Activated CD4-positive, alpha-beta memory T cell treated with anti-CD3 and anti-CD28 coated beads, Interleukin-2, amount 10 ng/mL, durations not matched to agents 7 days and 5 days (primary cell): ENCODE results near the gene TAS2R39. TPM values are rescaled to one million over a fixed set of nuclear protein-coding genes. Genes with fewer than 3 reads are reported as not detected.
"Not testable (repeated sequence)": the region's sequence is repeated elsewhere in the genome, so short reads cannot be mapped to it uniquely, and the experiment has no call there.

Experiments
- CTCF ChIA-PET: fragments of 350-600 bp; sonication (Branson Sonifier 250); formaldehyde crosslinking; loops from one replicate; lab custom pipeline; 2021; ENCODE audit warnings: antibody characterized with exemption, inconsistent platforms; lab: Charles Lee
- POLR2A ChIA-PET: fragments of 350-600 bp; sonication (Branson Sonifier 250); formaldehyde crosslinking; loops from one replicate; lab custom pipeline; 2021; ENCODE audit warnings: antibody characterized with exemption; lab: Charles Lee
- DNase-seq: peaks from one replicate; pipeline ENCODE4 v3.0.0-alpha.2; 2020
- H3K27ac Mint-ChIP-seq: one replicate; pipeline ENCODE4 v1.8.0; 2021; ENCODE audit warnings: mild to moderate bottlenecking, mixed read lengths
- H3K27me3 Mint-ChIP-seq: one replicate; pipeline ENCODE4 v1.8.0; 2021; ENCODE audit warnings: mixed read lengths
- H3K36me3 Mint-ChIP-seq: one replicate; pipeline ENCODE4 v1.8.0; 2021; ENCODE audit warnings: low read depth, mixed read lengths
- H3K4me1 Mint-ChIP-seq: one replicate; pipeline ENCODE4 v1.8.0; 2021; ENCODE audit warnings: mixed read lengths
- H3K4me3 Mint-ChIP-seq: one replicate; pipeline ENCODE4 v1.8.0; 2021; ENCODE audit warnings: mild to moderate bottlenecking, mixed read lengths
- H3K9me3 Mint-ChIP-seq: one replicate; pipeline ENCODE4 v1.8.0; 2021; ENCODE audit warnings: mixed read lengths
- total RNA-seq, 2 experiments: library from RNA; stranded (reverse); gene quantifications; one replicate each; pipeline ENCODE4 v1.2.3, GENCODE V29; 2021

TAS2R39 gene
- total RNA-seq: not detected

DNA sequence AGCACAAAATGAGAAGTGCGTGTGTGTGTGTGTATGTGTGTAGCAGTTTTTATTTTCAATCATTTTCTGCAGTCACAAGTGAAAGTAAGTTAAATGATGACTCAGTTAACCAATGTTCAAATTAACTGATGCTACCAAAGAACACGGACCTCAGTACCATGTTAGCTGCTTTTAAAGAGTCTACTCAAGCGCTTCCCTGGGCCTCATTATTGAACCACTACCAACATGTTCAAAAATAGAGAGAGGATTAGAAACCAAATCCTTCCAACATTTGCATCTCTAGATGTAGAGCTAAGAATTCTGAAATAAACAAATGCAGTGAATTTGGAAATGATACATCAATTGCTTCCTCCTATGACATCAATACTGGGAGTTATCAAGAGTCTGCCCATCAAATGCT lies at the start of gene TAS2R39:
Gene TAS2R39 (plus strand): TSS at position 396 of the 400 bp plus-strand sequence. CDS start 0 bp downstream, at position 396.
- CTCF ChIA-PET: no interaction called here
- H3K27ac Mint-ChIP-seq: no peak within 1 kb of the TSS
- peaks cover 15% of the 10 kb centered on the region for H3K27me3 Mint-ChIP-seq
- H3K36me3 Mint-ChIP-seq: no peaks in the 10 kb centered on the region
- no peak for DNase-seq
- no peaks in the 10 kb centered on the region for H3K4me1 Mint-ChIP-seq
- POLR2A ChIA-PET: no interaction called here
- H3K9me3 Mint-ChIP-seq: peaks cover 5% of the 10 kb centered on the region
- H3K4me3 Mint-ChIP-seq: no peak within 1 kb of the TSS

GRCh38 chr7:143147070-143147469 lies 36.1 kb upstream of the TAS2R39 start:
- H3K4me1 Mint-ChIP-seq: no peaks in the 10 kb centered on the region
- ChIA-PET CTCF (no interaction called here), POLR2A (no interaction called here)
- no peaks in the 10 kb centered on the region for H3K9me3 Mint-ChIP-seq
- H3K36me3 Mint-ChIP-seq: no peaks in the 10 kb centered on the region
- no peak for DNase-seq
- no peaks in the 10 kb centered on the region for H3K27me3 Mint-ChIP-seq
- no peak overlapping the region for H3K27ac Mint-ChIP-seq
- no peak overlapping the region for H3K4me3 Mint-ChIP-seq

- no peak for DNase-seq
- Mint-ChIP-seq H3K9me3 (no peaks in the 10 kb centered on the region), H3K27ac (no peak overlapping the region), H3K4me1 (no peaks in the 10 kb centered on the region), H3K36me3 (no peaks in the 10 kb centered on the region), H3K27me3 (no peaks in the 10 kb centered on the region), H3K4me3 (no peak overlapping the region)
- CTCF ChIA-PET: no interaction called here
- POLR2A ChIA-PET: no interaction called here
These were observed 35.2 kb upstream of the TAS2R39 start for GRCh38 chr7:143148050-143148449.

DNA sequence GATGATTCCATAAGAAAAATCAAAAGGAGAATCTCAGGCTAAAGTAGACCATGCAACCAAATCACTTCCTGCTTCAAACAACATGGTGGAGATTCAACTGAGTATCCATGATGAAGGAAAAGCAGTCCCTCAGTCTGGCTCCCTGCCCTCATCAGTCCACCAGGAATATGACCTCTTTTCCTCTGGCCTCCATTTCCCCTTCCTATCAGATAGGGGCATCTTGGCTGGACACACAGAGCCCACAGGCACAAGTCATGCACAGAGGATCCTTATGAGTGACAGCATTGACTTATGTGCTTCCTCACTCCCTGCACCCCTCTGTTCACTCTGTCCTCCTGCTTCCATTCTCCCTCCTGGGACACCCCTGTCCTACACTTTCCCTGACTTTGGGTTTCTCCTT lies 34.6 kb upstream of the TAS2R39 start:
- DNase-seq: no peak
- CTCF ChIA-PET: no interaction called here
- POLR2A ChIA-PET: no interaction called here
- H3K4me3 Mint-ChIP-seq: no peak overlapping the region
- no peak overlapping the region for H3K27ac Mint-ChIP-seq
- no peaks in the 10 kb centered on the region for H3K36me3 Mint-ChIP-seq
- no peaks in the 10 kb centered on the region for H3K27me3 Mint-ChIP-seq
- H3K4me1 Mint-ChIP-seq: no peaks in the 10 kb centered on the region
- H3K9me3 Mint-ChIP-seq: no peaks in the 10 kb centered on the region

DNA sequence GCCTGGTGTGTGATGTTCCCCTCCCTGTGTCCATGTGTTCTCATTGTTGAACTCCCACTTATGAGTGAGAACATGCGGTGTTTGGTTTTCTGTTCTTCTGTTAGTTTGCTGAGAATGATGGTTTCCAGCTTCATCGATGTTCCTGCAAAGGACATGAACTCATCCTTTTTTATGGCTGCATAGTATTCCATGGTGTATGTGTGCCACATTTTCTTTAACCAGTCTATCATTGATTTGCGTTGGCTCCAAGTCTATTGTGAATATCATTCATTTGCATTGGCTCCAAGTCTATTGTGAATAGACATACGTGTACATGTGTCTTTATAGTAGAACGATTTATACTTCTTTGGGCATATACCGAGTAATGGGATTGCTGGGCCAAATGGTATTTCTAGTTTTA lies 32.5 kb upstream of the TAS2R39 start:
- DNase-seq, H3K36me3 Mint-ChIP-seq, H3K9me3 Mint-ChIP-seq, CTCF ChIA-PET, H3K27me3 Mint-ChIP-seq, H3K4me3 Mint-ChIP-seq, POLR2A ChIA-PET, H3K27ac Mint-ChIP-seq, H3K4me1 Mint-ChIP-seq: not testable (repeated sequence)

- H3K36me3 Mint-ChIP-seq, POLR2A ChIA-PET, H3K27me3 Mint-ChIP-seq, CTCF ChIA-PET, H3K4me1 Mint-ChIP-seq, DNase-seq, H3K27ac Mint-ChIP-seq, H3K4me3 Mint-ChIP-seq, H3K9me3 Mint-ChIP-seq: not testable (repeated sequence)
These were observed 24.6 kb upstream of the TAS2R39 start for GRCh38 chr7:143158617-143159016.

DNA sequence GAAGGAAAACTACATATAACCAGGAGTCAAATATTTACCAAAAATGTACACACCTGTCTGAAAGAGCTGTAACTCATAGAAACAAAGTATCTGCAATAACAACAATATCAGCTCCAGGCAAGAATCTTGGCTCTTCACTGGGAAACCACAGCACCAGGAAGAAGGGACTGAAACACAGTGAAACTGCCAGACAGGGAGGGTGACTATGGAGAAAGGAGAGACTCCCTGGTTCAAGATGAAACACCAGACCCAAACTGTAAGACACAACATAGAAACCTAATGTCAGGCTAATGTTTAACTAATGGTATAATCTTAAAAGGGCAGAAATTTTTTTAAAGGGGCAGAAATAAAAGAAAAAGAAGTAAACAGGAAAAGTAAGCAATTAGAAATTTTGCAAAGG lies 11.5 kb upstream of the TAS2R39 start:
- peaks cover 3% of the 10 kb centered on the region for H3K27me3 Mint-ChIP-seq
- ChIA-PET CTCF (no interaction called here), POLR2A (no interaction called here)
- no peak overlapping the region for H3K4me3 Mint-ChIP-seq
- no peaks in the 10 kb centered on the region for H3K9me3 Mint-ChIP-seq
- no peak overlapping the region for H3K27ac Mint-ChIP-seq
- DNase-seq: no peak
- no peaks in the 10 kb centered on the region for H3K36me3 Mint-ChIP-seq
- no peaks in the 10 kb centered on the region for H3K4me1 Mint-ChIP-seq

GRCh38 chr7:143172354-143172753 lies 10.9 kb upstream of the TAS2R39 start:
- Mint-ChIP-seq H3K4me1 (no peaks in the 10 kb centered on the region), H3K36me3 (no peaks in the 10 kb centered on the region), H3K27ac (no peak overlapping the region), H3K4me3 (no peak overlapping the region), H3K27me3 (peaks cover 3% of the 10 kb centered on the region), H3K9me3 (no peaks in the 10 kb centered on the region)
- no peak for DNase-seq
- CTCF ChIA-PET: no interaction called here
- POLR2A ChIA-PET: no interaction called here

GRCh38 chr7:143176128-143176527 lies 7.1 kb upstream of the TAS2R39 start:
- Mint-ChIP-seq H3K36me3 (no peaks in the 10 kb centered on the region), H3K9me3 (peaks cover 8% of the 10 kb centered on the region), H3K27ac (no peak overlapping the region), H3K27me3 (peaks cover 3% of the 10 kb centered on the region), H3K4me3 (no peak overlapping the region), H3K4me1 (no peaks in the 10 kb centered on the region)
- DNase-seq: no peak
- ChIA-PET POLR2A (no interaction called here), CTCF (no interaction called here)

DNA sequence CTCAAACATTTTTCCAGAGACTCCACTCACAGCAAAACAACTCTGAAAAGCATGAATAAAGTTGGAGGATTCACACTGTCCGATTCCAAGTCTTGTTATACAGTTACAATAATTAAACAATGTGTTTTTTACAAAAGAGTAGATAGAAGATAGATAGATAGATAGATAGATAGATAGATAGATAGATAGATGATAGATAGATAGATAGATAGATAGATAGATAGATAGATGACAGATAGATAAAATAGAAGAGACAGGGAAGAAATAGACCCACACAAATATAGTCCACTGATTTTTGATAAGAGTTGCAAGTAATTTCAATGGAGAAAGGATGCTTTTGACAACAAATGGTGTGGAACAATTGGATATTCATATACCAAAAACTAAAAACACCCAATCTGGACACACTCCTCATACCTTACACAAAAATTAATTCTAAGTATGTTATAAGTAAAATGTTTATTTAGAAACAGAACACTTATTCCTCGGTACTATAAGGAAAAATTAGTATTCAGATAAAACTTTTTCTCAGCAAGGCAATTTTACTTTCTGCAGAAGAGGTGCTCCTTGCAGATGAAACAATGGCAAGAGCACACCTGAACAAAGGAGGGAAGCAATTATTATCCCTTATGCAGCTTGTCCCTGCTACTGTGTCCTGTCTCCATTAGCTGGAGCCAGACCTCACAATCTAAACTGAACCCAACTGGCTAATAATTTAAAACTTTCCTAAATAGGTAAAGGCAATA lies 5.7 kb upstream of the TAS2R39 start:
- Mint-ChIP-seq H3K27me3 (no peaks in the 10 kb centered on the region), H3K9me3 (peaks cover 8% of the 10 kb centered on the region), H3K4me1 (no peaks in the 10 kb centered on the region), H3K36me3 (no peaks in the 10 kb centered on the region), H3K4me3 (no peak overlapping the region), H3K27ac (no peak overlapping the region)
- CTCF ChIA-PET: no interaction called here
- POLR2A ChIA-PET: no interaction called here
- DNase-seq: no peak

DNA sequence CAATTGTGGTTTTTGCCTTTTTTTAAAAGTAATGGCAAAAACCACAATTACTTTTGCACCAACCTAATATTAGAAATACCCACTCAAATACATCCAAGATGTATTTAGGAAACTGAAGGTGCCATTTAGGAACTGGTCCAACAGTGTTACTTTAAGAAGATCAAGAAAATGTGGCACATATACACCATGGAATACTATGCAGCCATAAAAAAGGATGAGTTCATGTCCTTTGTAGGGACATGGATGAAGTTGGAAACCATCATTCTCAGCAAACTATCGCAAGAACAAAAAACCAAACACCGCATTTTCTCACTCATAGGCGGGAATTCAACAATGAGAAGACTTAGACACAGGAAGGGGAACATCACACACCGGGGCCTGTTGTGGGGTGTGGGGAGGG lies 2.4 kb upstream of the TAS2R39 start:
- H3K4me3 Mint-ChIP-seq, H3K4me1 Mint-ChIP-seq, H3K27ac Mint-ChIP-seq, H3K36me3 Mint-ChIP-seq, DNase-seq, CTCF ChIA-PET, H3K9me3 Mint-ChIP-seq, H3K27me3 Mint-ChIP-seq, POLR2A ChIA-PET: not testable (repeated sequence)

GRCh38 chr7:143181349-143181748 lies 1.9 kb upstream of the TAS2R39 start:
- H3K27ac Mint-ChIP-seq: no peak overlapping the region
- ChIA-PET POLR2A (no interaction called here), CTCF (no interaction called here)
- no peak overlapping the region for H3K4me3 Mint-ChIP-seq
- H3K4me1 Mint-ChIP-seq: no peaks in the 10 kb centered on the region
- peaks cover 8% of the 10 kb centered on the region for H3K9me3 Mint-ChIP-seq
- peaks cover 11% of the 10 kb centered on the region for H3K27me3 Mint-ChIP-seq
- H3K36me3 Mint-ChIP-seq: no peaks in the 10 kb centered on the region
- no peak for DNase-seq

DNA sequence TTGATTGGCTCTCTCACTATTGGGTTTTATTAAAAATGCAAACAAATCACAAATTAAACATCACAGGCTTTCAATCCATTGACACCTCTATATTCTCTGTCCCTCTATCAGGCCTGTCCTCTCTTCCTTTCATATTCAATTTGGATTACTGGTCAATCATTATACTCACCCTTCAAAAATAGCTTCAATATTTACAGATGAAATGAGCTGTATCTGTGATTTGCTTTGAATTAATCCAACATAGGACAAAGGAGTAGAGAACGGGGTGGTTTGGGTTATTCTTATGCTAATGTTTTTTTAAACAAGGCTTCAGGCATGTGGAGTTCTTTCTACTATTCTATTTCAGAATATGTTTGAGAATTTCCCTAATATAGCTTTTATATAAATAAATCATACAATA lies 2.3 kb downstream of the TAS2R39 start:
- H3K27ac Mint-ChIP-seq: no peak overlapping the region
- CTCF ChIA-PET: no interaction called here
- POLR2A ChIA-PET: no interaction called here
- no peak overlapping the region for H3K4me3 Mint-ChIP-seq
- no peak for DNase-seq
- no peaks in the 10 kb centered on the region for H3K4me1 Mint-ChIP-seq
- H3K27me3 Mint-ChIP-seq: peaks cover 15% of the 10 kb centered on the region
- H3K9me3 Mint-ChIP-seq: no peaks in the 10 kb centered on the region
- H3K36me3 Mint-ChIP-seq: no peaks in the 10 kb centered on the region

- H3K27ac Mint-ChIP-seq: no peak overlapping the region
- no peaks in the 10 kb centered on the region for H3K9me3 Mint-ChIP-seq
These were observed 5.8 kb downstream of the TAS2R39 start for GRCh38 chr7:143188994-143189393.

More at GRCh38 chr7:143188994-143189393, 5.8 kb downstream of the TAS2R39 start:
- DNase-seq: no peak
- peaks cover 12% of the 10 kb centered on the region for H3K27me3 Mint-ChIP-seq
- no peaks in the 10 kb centered on the region for H3K4me1 Mint-ChIP-seq
- no peaks in the 10 kb centered on the region for H3K36me3 Mint-ChIP-seq
- ChIA-PET CTCF (interaction anchor here (0.8 kb wide), 1 partner anchor 26 kb away, joined by 3 read pairs; no protein-coding TSS in a partner anchor), POLR2A (no interaction called here)
- H3K4me3 Mint-ChIP-seq: no peak overlapping the region
